HG03064 (cell line): ENCODE measurements around the gene CPNE7.

Experiments
- ATAC-seq: cut with Tn5 transposase; IDR thresholded peaks from one replicate; pipeline ENCODE4 v1.9.1; 2021; ENCODE audit warnings: low read depth; ENCODE audit not compliant: unreplicated experiment

Gene CPNE7

GRCh38 chr16:89575247-89576152 is at the start of gene CPNE7:
CPNE7 (plus strand) TSS chr16:89575758; CDS start chr16:89575898, 140 bp downstream.
- ATAC-seq, result no peak

- no peak for ATAC-seq
Observed at GRCh38 chr16:89529097-89529496, 46.5 kb upstream of the CPNE7 start.

GRCh38 chr16:89530401-89531381 is 44.9 kb upstream of the CPNE7 start:
- ATAC-seq, result no peak

GRCh38 chr16:89531821-89532526 is 43.6 kb upstream of the CPNE7 start:
- no peak for ATAC-seq

GRCh38 chr16:89534252-89534756 is 41.3 kb upstream of the CPNE7 start:
- ATAC-seq, result no peak

GRCh38 chr16:89536371-89536770 is 39.2 kb upstream of the CPNE7 start:
- no peak for ATAC-seq

- no peak for ATAC-seq
Observed at GRCh38 chr16:89536886-89537548, 38.5 kb upstream of the CPNE7 start.

- no peak for ATAC-seq
Observed at GRCh38 chr16:89537549-89537925, 38.0 kb upstream of the CPNE7 start.

- no peak for ATAC-seq
Observed at GRCh38 chr16:89538286-89538685, 37.3 kb upstream of the CPNE7 start.

GRCh38 chr16:89540557-89540956 is 35.0 kb upstream of the CPNE7 start:
- ATAC-seq, result no peak

- no peak for ATAC-seq
Observed at GRCh38 chr16:89541792-89542191, 33.8 kb upstream of the CPNE7 start.

GRCh38 chr16:89544113-89544512 is 31.4 kb upstream of the CPNE7 start:
- ATAC-seq, result no peak

GRCh38 chr16:89544713-89545043 is 30.9 kb upstream of the CPNE7 start:
- ATAC-seq, result no peak

GRCh38 chr16:89545044-89545830 is 30.3 kb upstream of the CPNE7 start:
- no peak for ATAC-seq

GRCh38 chr16:89545831-89546574 is 29.6 kb upstream of the CPNE7 start:
- no peak for ATAC-seq

- no peak for ATAC-seq
Observed at GRCh38 chr16:89546781-89547180, 28.8 kb upstream of the CPNE7 start.

- no peak for ATAC-seq
Observed at GRCh38 chr16:89547291-89547690, 28.3 kb upstream of the CPNE7 start.

GRCh38 chr16:89547860-89548259 is 27.7 kb upstream of the CPNE7 start:
- no peak for ATAC-seq
